Measurements from ENCODE around the gene FAHD1.

GRCh38 chr16:1877089-1877488 is 50.1 kb downstream of the FAHD1 start:
- TF ChIP-seq, protein P1, sequence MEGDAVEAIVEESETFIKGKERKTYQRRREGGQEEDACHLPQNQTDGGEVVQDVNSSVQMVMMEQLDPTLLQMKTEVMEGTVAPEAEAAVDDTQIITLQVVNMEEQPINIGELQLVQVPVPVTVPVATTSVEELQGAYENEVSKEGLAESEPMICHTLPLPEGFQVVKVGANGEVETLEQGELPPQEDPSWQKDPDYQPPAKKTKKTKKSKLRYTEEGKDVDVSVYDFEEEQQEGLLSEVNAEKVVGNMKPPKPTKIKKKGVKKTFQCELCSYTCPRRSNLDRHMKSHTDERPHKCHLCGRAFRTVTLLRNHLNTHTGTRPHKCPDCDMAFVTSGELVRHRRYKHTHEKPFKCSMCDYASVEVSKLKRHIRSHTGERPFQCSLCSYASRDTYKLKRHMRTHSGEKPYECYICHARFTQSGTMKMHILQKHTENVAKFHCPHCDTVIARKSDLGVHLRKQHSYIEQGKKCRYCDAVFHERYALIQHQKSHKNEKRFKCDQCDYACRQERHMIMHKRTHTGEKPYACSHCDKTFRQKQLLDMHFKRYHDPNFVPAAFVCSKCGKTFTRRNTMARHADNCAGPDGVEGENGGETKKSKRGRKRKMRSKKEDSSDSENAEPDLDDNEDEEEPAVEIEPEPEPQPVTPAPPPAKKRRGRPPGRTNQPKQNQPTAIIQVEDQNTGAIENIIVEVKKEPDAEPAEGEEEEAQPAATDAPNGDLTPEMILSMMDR (IDR thresholded peaks at IDR 0.05) = no peak
- no peak for TF ChIP-seq POLR2A (IDR thresholded peaks at IDR 0.05)

Data from breast epithelium (tissue), 3 donors.